Measurements from ENCODE around the gene MYO7B. TPM values are rescaled to one million over a fixed set of nuclear protein-coding genes. Genes with fewer than 3 reads are reported as not detected.
A peak's percentile ranks its signal among the peaks of the same experiment; 100 is the strongest.

MYO7B gene
- total RNA-seq, 1 donor from 2014 or later, result 0.04 TPM

- TF ChIP-seq CTCF (IDR thresholded peaks at IDR 0.05; ENCODE audit: unreplicated experiment), result no peak
- no peak for DNase-seq (ENCODE audit: low spot score in 2 of 2, unreplicated experiment in 2 of 2)
- Mint-ChIP-seq H3K27ac (no peak overlapping the region), H3K9me3 (peaks cover 21% of the 10 kb centered on the region), H3K27me3 (ENCODE audit: low read depth) (no peaks in the 10 kb centered on the region), H3K4me3 (no peak overlapping the region), H3K36me3 (peaks cover 5% of the 10 kb centered on the region), H3K4me1 (no peaks in the 10 kb centered on the region)
Measured at GRCh38 chr2:127599211-127599610, 63.7 kb downstream of the MYO7B start.

DNA sequence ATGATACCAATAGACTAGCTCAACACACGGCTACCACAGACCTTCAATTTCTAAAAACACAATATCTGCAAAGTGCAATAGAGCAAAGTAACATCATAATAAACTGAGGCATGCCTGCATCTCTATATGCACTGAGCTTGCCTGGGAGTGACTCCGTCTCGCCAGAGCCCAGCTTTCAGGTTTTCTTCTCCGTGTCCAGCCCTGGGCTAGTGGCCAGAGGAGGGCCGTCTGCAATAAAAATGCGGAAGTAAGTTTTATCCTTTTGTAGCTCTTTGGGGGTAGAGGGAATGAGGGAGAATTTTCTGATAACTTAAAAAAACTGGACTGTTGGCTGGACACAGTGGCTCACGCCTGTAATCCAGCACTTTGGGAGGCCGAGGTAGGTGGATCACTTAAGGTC is 69.5 kb downstream of the MYO7B start:
- Mint-ChIP-seq H3K4me1 (no peaks in the 10 kb centered on the region), H3K27me3 (ENCODE audit: low read depth) (no peaks in the 10 kb centered on the region), H3K27ac (no peak overlapping the region), H3K9me3 (peaks cover 14% of the 10 kb centered on the region), H3K4me3 (no peak overlapping the region), H3K36me3 (peaks cover 5% of the 10 kb centered on the region)
- TF ChIP-seq CTCF (IDR thresholded peaks at IDR 0.05; ENCODE audit: unreplicated experiment), result no peak
- no peak for DNase-seq (ENCODE audit: low spot score in 2 of 2, unreplicated experiment in 2 of 2)

- H3K27ac Mint-ChIP-seq, result no peak overlapping the region
- H3K4me1 Mint-ChIP-seq, result no peaks in the 10 kb centered on the region
- H3K9me3 Mint-ChIP-seq, result peaks cover 14% of the 10 kb centered on the region
- no peak overlapping the region for H3K4me3 Mint-ChIP-seq
- no peaks in the 10 kb centered on the region for H3K27me3 Mint-ChIP-seq (ENCODE audit: low read depth)
- H3K36me3 Mint-ChIP-seq, result peaks cover 5% of the 10 kb centered on the region
- peak in 1 of 2 experiments; percentile 13 for DNase-seq (ENCODE audit: low spot score in 2 of 2, unreplicated experiment in 2 of 2)
- TF ChIP-seq CTCF (IDR thresholded peaks at IDR 0.05; ENCODE audit: unreplicated experiment), result no peak
Measured at GRCh38 chr2:127605691-127606263, 70.3 kb downstream of the MYO7B start.

- no peak overlapping the region for H3K4me3 Mint-ChIP-seq
- DNase-seq (ENCODE audit: low spot score in 2 of 2, unreplicated experiment in 2 of 2), result no peak
- H3K27me3 Mint-ChIP-seq (ENCODE audit: low read depth), result no peaks in the 10 kb centered on the region
- H3K4me1 Mint-ChIP-seq, result no peaks in the 10 kb centered on the region
- no peak overlapping the region for H3K27ac Mint-ChIP-seq
- H3K36me3 Mint-ChIP-seq, result peaks cover 5% of the 10 kb centered on the region
- H3K9me3 Mint-ChIP-seq, result peaks cover 17% of the 10 kb centered on the region
- no peak for TF ChIP-seq CTCF (IDR thresholded peaks at IDR 0.05; ENCODE audit: unreplicated experiment)
Measured at GRCh38 chr2:127606625-127607398, 71.3 kb downstream of the MYO7B start.

GRCh38 chr2:127607399-127607908 is 72.0 kb downstream of the MYO7B start:
- H3K4me1 Mint-ChIP-seq, result no peaks in the 10 kb centered on the region
- H3K27me3 Mint-ChIP-seq (ENCODE audit: low read depth), result no peaks in the 10 kb centered on the region
- H3K4me3 Mint-ChIP-seq, result no peak overlapping the region
- no peak for TF ChIP-seq CTCF (IDR thresholded peaks at IDR 0.05; ENCODE audit: unreplicated experiment)
- H3K36me3 Mint-ChIP-seq, result peaks cover 5% of the 10 kb centered on the region
- peaks cover 13% of the 10 kb centered on the region for H3K9me3 Mint-ChIP-seq
- DNase-seq (ENCODE audit: low spot score in 2 of 2, unreplicated experiment in 2 of 2), result no peak
- no peak overlapping the region for H3K27ac Mint-ChIP-seq

Data from mesothelial cell of epicardium (in vitro differentiated cells).